T-helper 2 cell (primary cell): Measurements from ENCODE around the gene SORCS1.
"Not testable (repeated sequence)": the region's sequence is repeated elsewhere in the genome, so short reads cannot be mapped to it uniquely, and the experiment has no call there.

ENCODE experiments used
- DNase-seq, 5 experiments: peaks; one replicate each; pipeline versions ENCODE4 v3.0.0 to v3.0.0-alpha.2; 2012 to 2022

The SORCS1 gene

GRCh38 chr10:106938513-106938912, 226.0 kb downstream of the SORCS1 start:
- no peak for DNase-seq

DNA sequence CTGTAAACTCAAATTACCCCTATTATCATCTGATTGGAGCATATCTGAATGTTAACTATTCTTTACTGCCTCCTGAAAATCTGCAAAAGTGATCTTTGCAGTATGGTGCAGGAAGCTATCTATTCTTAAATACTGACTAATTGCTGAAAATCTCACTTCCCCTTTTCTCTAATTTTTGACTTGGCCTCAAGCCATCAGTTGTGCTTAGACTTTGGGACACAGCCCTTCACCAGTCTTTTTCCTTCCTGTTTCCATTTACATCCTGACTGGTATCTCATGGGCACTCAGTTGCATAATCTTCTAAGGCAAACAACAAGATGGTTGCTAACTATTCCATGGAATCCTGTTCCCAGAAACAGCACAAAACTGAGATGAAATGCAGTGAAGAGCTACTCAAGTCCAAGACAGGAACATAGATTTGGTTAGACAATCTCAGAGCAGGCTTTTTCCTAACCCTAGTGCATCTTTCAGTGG, 228.5 kb downstream of the SORCS1 start:
- no peak for DNase-seq

GRCh38 chr10:106931853-106932249, 232.7 kb downstream of the SORCS1 start:
- no peak for DNase-seq

- DNase-seq, result no peak
Measured at GRCh38 chr10:106931159-106931852, 233.2 kb downstream of the SORCS1 start.

GRCh38 chr10:106930751-106931150, 233.8 kb downstream of the SORCS1 start:
- no peak for DNase-seq

GRCh38 chr10:106929291-106929895, 235.1 kb downstream of the SORCS1 start:
- no peak for DNase-seq

- DNase-seq, result not testable (repeated sequence)
Measured at GRCh38 chr10:106928151-106928550, 236.4 kb downstream of the SORCS1 start.

GRCh38 chr10:106925191-106925590, 239.3 kb downstream of the SORCS1 start:
- DNase-seq, result no peak

- DNase-seq, result no peak
Measured at GRCh38 chr10:106920538-106920937, 244.0 kb downstream of the SORCS1 start.

DNA sequence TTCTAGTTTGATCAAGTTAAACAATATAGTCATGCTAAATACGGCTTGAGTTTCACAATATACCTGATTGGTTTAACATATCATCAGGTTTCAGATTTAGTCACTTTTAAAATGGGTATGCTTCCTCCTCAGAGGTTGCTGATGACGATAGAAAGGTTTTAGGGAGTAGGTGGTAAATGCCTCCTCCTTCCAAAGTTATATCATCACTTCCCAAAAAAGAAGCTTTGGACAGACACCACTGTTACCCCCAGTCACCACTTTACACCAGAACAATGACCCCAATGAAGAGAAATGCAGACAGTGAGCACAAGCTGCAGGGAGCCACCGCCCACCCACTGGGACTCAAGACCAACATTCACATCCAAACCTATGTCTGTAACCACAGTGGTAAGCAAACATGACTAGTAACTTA, 244.6 kb downstream of the SORCS1 start:
- DNase-seq, result no peak

DNA sequence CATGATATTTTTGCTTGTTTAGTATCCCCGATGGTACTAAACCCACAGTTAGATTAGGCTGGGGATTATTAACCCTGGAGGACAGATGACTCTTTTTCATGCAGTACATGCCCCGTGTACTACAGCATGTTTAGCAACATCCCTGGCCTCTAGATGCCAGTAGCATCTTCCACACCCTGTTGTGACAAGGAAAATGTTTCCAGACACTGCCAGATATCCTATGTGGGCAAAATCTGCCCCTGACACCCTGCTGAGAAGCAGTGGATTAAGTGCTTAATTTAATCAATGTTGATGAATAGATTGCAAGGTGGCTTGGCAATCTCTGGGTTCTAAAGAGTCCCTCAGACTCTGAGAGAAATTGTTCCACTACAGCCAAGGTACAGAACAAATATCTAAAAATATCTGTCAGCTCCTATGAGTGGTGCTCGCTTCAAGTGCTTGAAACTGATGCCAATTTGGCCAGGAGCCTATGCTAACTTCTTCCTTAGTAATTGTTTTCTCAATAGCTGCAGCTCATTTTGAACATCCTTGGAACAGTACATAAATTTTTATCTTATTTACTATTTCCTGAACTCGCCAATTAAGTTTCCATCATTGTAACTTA, 247.0 kb downstream of the SORCS1 start:
- DNase-seq, result no peak

GRCh38 chr10:106914016-106914415, 250.5 kb downstream of the SORCS1 start:
- no peak for DNase-seq

DNA sequence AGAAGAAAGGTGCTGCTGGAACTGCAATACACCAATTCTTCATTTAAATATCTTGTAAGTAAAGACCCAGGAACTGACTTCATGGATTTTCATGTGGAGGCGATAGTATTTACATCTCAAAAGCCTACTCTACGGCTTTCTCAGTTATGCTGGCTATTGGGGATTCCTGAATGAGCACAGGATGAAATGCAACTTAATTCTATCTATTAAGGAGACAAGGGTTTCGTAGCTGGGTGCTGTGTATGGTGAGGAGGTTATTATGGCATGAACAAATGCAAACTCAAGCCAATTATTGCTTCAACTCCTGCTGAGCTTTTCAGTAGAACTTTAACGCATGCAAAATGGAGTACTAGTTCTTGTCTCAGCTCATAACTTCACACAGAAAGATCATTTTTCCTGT, 251.2 kb downstream of the SORCS1 start:
- no peak for DNase-seq

DNA sequence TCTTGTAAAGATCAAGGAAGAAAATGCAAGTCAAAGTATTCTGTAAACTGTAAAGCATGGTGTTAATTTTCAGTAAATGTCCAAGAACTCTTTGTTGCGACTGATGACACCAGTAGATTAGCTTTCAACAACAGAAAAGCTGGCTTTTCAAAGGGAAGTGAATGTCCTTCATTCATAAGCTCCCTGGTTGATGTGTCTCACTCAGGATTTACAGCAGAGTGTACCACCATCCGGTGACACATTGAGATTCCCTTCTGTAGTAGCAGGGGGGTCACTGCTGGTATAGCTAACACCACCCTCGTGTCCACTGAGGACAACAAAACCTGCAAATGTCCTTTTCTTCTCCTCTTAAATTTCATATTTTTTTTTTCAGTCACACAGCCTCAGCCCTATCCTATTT, 253.4 kb downstream of the SORCS1 start:
- no peak for DNase-seq

- DNase-seq, result no peak
Measured at GRCh38 chr10:106910666-106911065, 253.8 kb downstream of the SORCS1 start.

DNA sequence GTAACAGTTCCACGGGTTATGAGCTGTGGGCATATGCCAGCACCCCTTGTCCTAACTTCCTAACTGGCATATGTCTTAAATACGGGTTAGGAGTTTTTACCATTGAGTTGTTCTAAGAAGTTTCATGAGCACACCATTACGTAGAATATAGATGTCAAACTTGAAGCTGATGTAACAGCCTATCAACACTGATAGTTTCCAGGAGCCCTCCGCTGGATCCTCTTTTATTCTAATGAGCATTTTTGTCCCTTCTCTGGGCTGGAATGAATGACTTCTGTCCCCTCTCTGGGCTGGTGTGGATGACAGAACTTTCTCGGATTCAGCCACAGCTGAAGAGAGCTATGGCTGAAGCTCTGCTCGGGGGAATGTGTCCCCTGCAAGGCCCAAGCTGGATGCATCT, 256.3 kb downstream of the SORCS1 start:
- no peak for DNase-seq

GRCh38 chr10:106904209-106904608, 260.3 kb downstream of the SORCS1 start:
- DNase-seq, result no peak

DNA sequence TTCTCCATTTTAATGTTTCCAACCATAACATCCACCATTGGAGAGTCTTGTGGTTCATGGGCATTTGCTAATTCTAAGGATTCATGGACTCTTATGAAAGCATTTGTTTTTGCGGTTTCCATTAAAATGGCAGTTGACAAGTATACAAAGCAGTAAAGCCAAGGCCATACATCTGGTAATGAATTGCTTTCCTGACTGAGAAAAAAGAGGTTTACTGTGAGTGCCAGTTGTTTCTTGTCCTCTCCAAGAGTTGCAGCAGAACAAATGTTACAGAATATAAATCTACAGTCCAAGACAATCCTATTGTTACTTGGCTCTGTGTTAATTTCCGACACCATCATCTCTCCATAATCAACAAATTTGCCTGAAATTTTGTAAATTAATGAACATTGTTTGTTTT, 261.3 kb downstream of the SORCS1 start:
- no peak for DNase-seq

- DNase-seq, result no peak
Measured at GRCh38 chr10:106900016-106900652, 264.4 kb downstream of the SORCS1 start.

DNA sequence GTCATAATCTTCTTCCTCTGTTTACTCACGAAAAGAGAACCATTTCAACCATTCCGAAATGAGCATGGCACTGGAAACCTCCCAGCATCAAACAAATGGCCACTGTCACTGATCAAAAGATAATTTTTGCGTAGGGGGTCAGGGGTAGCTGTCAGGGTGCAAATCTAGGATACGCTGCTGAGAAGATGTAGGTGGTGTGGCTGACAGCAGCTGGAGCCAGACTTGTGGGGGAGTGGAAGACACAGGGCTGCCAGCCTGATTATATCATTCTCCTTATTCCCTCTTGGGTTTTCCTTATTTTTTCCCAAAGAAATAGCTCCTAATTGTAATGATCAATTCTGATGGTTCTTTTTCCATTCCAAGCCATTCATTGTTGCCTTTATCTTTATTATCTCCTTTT, 266.1 kb downstream of the SORCS1 start:
- DNase-seq, result no peak

- no peak for DNase-seq
Measured at GRCh38 chr10:106897719-106898118, 266.8 kb downstream of the SORCS1 start.

DNA sequence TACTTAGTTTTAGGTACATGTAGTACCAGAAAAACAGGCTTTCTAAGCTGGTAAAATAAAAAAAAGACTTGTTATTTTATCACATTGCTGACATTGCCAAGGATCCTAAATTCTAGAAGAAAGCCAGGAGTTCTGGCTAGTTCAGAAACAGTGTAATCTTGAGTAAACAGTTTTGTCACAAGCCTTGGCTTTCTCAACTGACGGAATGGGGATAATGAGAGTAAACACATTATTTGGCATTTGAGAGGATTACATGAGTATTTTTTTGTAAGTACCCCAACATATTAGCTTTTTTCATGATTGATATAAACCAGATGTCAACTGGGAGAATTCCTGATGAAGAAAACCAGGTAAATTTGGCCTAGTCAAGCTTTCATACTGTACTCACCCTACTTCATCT, 269.8 kb downstream of the SORCS1 start:
- no peak for DNase-seq

GRCh38 chr10:106877574-106877973, 286.9 kb downstream of the SORCS1 start:
- no peak for DNase-seq

DNA sequence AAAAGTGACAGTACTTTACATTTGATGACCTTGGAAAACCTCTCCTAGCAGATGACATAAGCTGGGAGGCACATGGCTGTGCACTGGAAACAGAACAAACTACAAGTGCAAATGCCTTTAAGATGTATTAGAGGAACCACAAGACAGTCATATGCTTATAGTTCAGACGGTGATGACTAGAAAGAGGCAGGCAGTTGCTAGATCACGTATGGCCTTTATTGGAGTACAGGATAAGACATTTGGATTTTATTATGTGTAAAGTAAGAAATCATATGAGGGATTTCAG, 290.0 kb downstream of the SORCS1 start:
- no peak for DNase-seq
